GM10248 (cell line): ENCODE measurements around the gene CD7.

Experiments
- CTCF ChIA-PET: fragments of 300-600 bp; sonication (Branson Sonifier 250); formaldehyde crosslinking; extraction: SDS; loops from one replicate; lab custom pipeline; 2021; ENCODE audit warnings: antibody characterized with exemption; lab: Yijun Ruan, JAX
- POLR2A ChIA-PET: fragments of 350-650 bp; sonication (Branson Sonifier 250); formaldehyde crosslinking; extraction: SDS; loops from one replicate; lab custom pipeline; 2020; ENCODE audit warnings: antibody characterized with exemption; lab: Yijun Ruan, JAX
- DNase-seq: peaks from one replicate; pipeline ENCODE4 v3.0.0; 2012; ENCODE audit errors: extremely low spot score
- TF ChIP-seq, protein P1 (sequence below): IDR thresholded peaks from 2 replicates; pipeline ENCODE4 v1.5.1; 2012; ENCODE audit warnings: mild to moderate bottlenecking, low read depth; ENCODE audit errors: extremely low read depth, missing control alignments, control extremely low read depth

The CD7 gene

GRCh38 chr17:82305727-82306300, 11.6 kb downstream of the CD7 start:
- TF ChIP-seq, protein P1, sequence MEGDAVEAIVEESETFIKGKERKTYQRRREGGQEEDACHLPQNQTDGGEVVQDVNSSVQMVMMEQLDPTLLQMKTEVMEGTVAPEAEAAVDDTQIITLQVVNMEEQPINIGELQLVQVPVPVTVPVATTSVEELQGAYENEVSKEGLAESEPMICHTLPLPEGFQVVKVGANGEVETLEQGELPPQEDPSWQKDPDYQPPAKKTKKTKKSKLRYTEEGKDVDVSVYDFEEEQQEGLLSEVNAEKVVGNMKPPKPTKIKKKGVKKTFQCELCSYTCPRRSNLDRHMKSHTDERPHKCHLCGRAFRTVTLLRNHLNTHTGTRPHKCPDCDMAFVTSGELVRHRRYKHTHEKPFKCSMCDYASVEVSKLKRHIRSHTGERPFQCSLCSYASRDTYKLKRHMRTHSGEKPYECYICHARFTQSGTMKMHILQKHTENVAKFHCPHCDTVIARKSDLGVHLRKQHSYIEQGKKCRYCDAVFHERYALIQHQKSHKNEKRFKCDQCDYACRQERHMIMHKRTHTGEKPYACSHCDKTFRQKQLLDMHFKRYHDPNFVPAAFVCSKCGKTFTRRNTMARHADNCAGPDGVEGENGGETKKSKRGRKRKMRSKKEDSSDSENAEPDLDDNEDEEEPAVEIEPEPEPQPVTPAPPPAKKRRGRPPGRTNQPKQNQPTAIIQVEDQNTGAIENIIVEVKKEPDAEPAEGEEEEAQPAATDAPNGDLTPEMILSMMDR, result no peak
- CTCF ChIA-PET, result interaction anchor here (1.1 to 2.4 kb wide), 4 partner anchors 8 to 32 kb away, joined by 3 to 6 read pairs (median 5); no protein-coding TSS in a partner anchor
- no peak for DNase-seq
- POLR2A ChIA-PET, result interaction anchor here (0.7 kb wide), 1 partner anchor 593 kb away, joined by 3 read pairs; no protein-coding TSS in a partner anchor

- ChIA-PET POLR2A (no interaction called here), CTCF (interaction anchor here (0.9 to 1.8 kb wide), 3 partner anchors 17 to 69 kb away, joined by 4 to 5 read pairs (median 5); no protein-coding TSS in a partner anchor)
- DNase-seq, result no peak
- TF ChIP-seq, protein P1, result no peak
These were observed 12.3 kb downstream of the CD7 start for GRCh38 chr17:82304826-82305726.

- ChIA-PET POLR2A (no interaction called here), CTCF (interaction anchor here (0.5 to 2.8 kb wide), 5 partner anchors 33 to 274 kb away, joined by 3 to 10 read pairs (median 4); no protein-coding TSS in a partner anchor)
- DNase-seq, result no peak
- TF ChIP-seq, protein P1, result no peak
These were observed 13.2 kb downstream of the CD7 start for GRCh38 chr17:82303944-82304808.

DNA sequence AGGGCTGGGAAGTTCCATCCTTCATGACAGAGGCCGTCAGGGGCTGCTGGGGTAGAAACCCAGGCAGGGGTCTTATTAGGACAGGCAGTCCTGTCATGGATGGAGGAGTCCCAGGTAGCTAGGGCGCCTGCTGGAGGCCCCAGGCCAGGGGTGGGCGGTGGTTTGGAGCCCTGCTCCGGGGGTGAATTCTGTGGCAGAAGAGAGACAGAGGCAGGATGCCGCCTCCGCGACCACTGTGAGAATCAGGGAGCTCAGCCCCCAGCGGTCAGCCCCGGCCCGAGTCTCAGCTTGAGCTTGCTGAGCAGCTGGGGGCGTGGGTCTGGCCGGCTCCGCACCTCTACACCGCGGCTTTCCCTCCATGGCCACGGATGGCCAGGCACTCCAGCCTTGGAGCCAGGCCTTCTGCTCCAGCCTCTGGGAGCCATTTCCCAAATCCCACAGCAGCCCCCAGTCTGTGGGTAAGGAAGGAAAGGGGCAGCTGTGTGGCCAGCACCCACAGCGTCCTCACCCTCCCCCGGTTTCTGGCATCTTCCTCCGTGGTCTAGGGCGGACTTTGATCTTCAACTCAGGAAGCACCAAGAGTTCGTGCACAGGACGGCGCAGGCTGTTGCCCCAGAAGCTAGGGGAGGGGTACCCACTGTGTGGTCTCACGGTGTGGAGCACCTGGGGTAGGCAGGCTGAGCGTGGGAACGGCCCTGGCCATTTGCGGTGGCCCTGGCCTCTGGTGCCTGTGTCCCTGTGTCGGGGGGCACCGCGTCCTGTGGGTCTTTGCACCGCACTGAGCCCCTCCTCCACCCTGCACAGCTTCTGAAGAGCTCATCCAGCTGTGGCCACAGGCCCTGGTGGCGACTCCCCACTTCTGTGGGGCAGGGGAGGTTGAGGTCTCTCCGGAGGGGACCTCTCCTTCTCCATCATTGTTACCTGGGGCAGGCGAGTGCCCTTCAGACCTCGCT, 14.1 kb downstream of the CD7 start:
- no peak for DNase-seq
- TF ChIP-seq, protein P1, result no peak
- ChIA-PET POLR2A (interaction anchor here (1.5 kb wide), 1 partner anchor 74 kb away, joined by 5 read pairs; the partner anchor contains the start of gene SLC16A3), CTCF (interaction anchor here (0.5 to 2.8 kb wide), 7 partner anchors 8 to 273 kb away, joined by 3 to 10 read pairs (median 3); no protein-coding TSS in a partner anchor)

- CTCF ChIA-PET, result interaction anchor here (0.6 to 6.8 kb wide), 7 partner anchors 9 to 272 kb away, joined by 3 to 59 read pairs (median 3); no protein-coding TSS in a partner anchor
- TF ChIP-seq, protein P1, result no peak
These were observed 14.8 kb downstream of the CD7 start for GRCh38 chr17:82302568-82302963.

More at GRCh38 chr17:82302568-82302963, 14.8 kb downstream of the CD7 start:
- DNase-seq, result no peak
- POLR2A ChIA-PET, result interaction anchor here (1.0 to 1.5 kb wide), 2 partner anchors 10 to 74 kb away, joined by 3 to 5 read pairs; partner anchors contain the start of gene SLC16A3
